Measurements from ENCODE around the gene DOCK8.
"Not testable (repeated sequence)": the region's sequence is repeated elsewhere in the genome, so short reads cannot be mapped to it uniquely, and the experiment has no call there.

The DOCK8 gene

GRCh38 chr9:227860-228259 lies 13.2 kb downstream of the DOCK8 start:
- no peak for DNase-seq

GRCh38 chr9:228929-229695 lies 14.4 kb downstream of the DOCK8 start:
- no peak for DNase-seq

GRCh38 chr9:231625-232024 lies 17.0 kb downstream of the DOCK8 start:
- DNase-seq = not testable (repeated sequence)

- DNase-seq = not testable (repeated sequence)
Observed at GRCh38 chr9:233708-234107, 19.0 kb downstream of the DOCK8 start.

- DNase-seq = no peak
Observed at GRCh38 chr9:237141-237857, 22.6 kb downstream of the DOCK8 start.

GRCh38 chr9:237858-238345 lies 23.2 kb downstream of the DOCK8 start:
- DNase-seq = no peak

- DNase-seq = peak; percentile 65
Observed at GRCh38 chr9:242461-243080, 27.9 kb downstream of the DOCK8 start.

GRCh38 chr9:248278-248961 lies 33.8 kb downstream of the DOCK8 start:
- DNase-seq = peak; percentile 56

GRCh38 chr9:249025-249424 lies 34.4 kb downstream of the DOCK8 start:
- peak; percentile 45 for DNase-seq

GRCh38 chr9:250039-250438 lies 35.4 kb downstream of the DOCK8 start:
- DNase-seq = no peak

GRCh38 chr9:250625-251024 lies 36.0 kb downstream of the DOCK8 start:
- DNase-seq = no peak

GRCh38 chr9:251398-251797 lies 36.7 kb downstream of the DOCK8 start:
- no peak for DNase-seq

GRCh38 chr9:253539-253938 lies 38.9 kb downstream of the DOCK8 start:
- DNase-seq = no peak

- no peak for DNase-seq
Observed at GRCh38 chr9:254516-254915, 39.9 kb downstream of the DOCK8 start.

GRCh38 chr9:257957-258356 lies 43.3 kb downstream of the DOCK8 start:
- no peak for DNase-seq

GRCh38 chr9:259405-260404 lies 45.0 kb downstream of the DOCK8 start:
- DNase-seq = no peak

GRCh38 chr9:264231-264630 lies 49.6 kb downstream of the DOCK8 start:
- DNase-seq = no peak

GRCh38 chr9:265209-265870 lies 50.7 kb downstream of the DOCK8 start:
- no peak for DNase-seq

GRCh38 chr9:266228-266627 lies 51.6 kb downstream of the DOCK8 start:
- DNase-seq = no peak

- DNase-seq = no peak
Observed at GRCh38 chr9:268616-269015, 54.0 kb downstream of the DOCK8 start.

- no peak for DNase-seq
Observed at GRCh38 chr9:269081-269711, 54.5 kb downstream of the DOCK8 start.

All from activated CD4-positive, alpha-beta T cell treated with anti-CD3 and anti-CD28 coated beads, Interleukin-10, Interleukin-2, amounts not matched to agents 100 ng/mL and 50 ng/mL, durations not matched to agents 16 hours and 8 hours (primary cell).